ENCODE data around the gene WDR93.

The WDR93 gene

GRCh38 chr15:89775815-89776214, 85.2 kb downstream of the WDR93 start:
- TF ChIP-seq REST (IDR thresholded peaks at IDR 0.05; ENCODE audit: insufficient read depth in 1 of 2, low read depth in 2 of 2, low read length in 2 of 2) (no peak), SIN3A (IDR thresholded peaks at IDR 0.05; ENCODE audit: borderline replicate concordance, insufficient read depth, low read length) (no peak), FOXP2 (optimal IDR thresholded peaks at IDR 0.05; ENCODE audit: borderline replicate concordance, extremely low read depth, extremely low read length, insufficient read depth) (no peak), POLR2AphosphoS5 (IDR thresholded peaks at IDR 0.05; ENCODE audit: low read depth, low read length) (no peak), TAF1 (IDR thresholded peaks at IDR 0.05; ENCODE audit: borderline replicate concordance, insufficient read depth, low read length) (no peak)

- TF ChIP-seq TAF1 (IDR thresholded peaks at IDR 0.05; ENCODE audit: borderline replicate concordance, insufficient read depth, low read length) (no peak), SIN3A (IDR thresholded peaks at IDR 0.05; ENCODE audit: borderline replicate concordance, insufficient read depth, low read length) (no peak), REST (IDR thresholded peaks at IDR 0.05; ENCODE audit: insufficient read depth in 1 of 2, low read depth in 2 of 2, low read length in 2 of 2) (no peak), POLR2AphosphoS5 (IDR thresholded peaks at IDR 0.05; ENCODE audit: low read depth, low read length) (no peak), FOXP2 (optimal IDR thresholded peaks at IDR 0.05; ENCODE audit: borderline replicate concordance, extremely low read depth, extremely low read length, insufficient read depth) (no peak)
These were observed 85.9 kb downstream of the WDR93 start, which contains the start of gene MESP2 for GRCh38 chr15:89776274-89777072. TSS of gene MESP2 (plus strand) at chr15:89776332. CDS start at chr15:89776358, 26 bp downstream.

- TF ChIP-seq TAF1 (IDR thresholded peaks at IDR 0.05; ENCODE audit: borderline replicate concordance, insufficient read depth, low read length) (no peak), SIN3A (IDR thresholded peaks at IDR 0.05; ENCODE audit: borderline replicate concordance, insufficient read depth, low read length) (no peak), POLR2AphosphoS5 (IDR thresholded peaks at IDR 0.05; ENCODE audit: low read depth, low read length) (no peak), FOXP2 (optimal IDR thresholded peaks at IDR 0.05; ENCODE audit: borderline replicate concordance, extremely low read depth, extremely low read length, insufficient read depth) (no peak)
These were observed 86.6 kb downstream of the WDR93 start for GRCh38 chr15:89777073-89777751.

- TF ChIP-seq POLR2AphosphoS5 (IDR thresholded peaks at IDR 0.05; ENCODE audit: low read depth, low read length), result no peak
- TF ChIP-seq SIN3A (IDR thresholded peaks at IDR 0.05; ENCODE audit: borderline replicate concordance, insufficient read depth, low read length), result no peak
- TF ChIP-seq REST (IDR thresholded peaks at IDR 0.05; ENCODE audit: insufficient read depth in 1 of 2, low read depth in 2 of 2, low read length in 2 of 2), result no peak
- no peak for TF ChIP-seq FOXP2 (optimal IDR thresholded peaks at IDR 0.05; ENCODE audit: borderline replicate concordance, extremely low read depth, extremely low read length, insufficient read depth)
- no peak for TF ChIP-seq TAF1 (IDR thresholded peaks at IDR 0.05; ENCODE audit: borderline replicate concordance, insufficient read depth, low read length)
These were observed 87.3 kb downstream of the WDR93 start for GRCh38 chr15:89777782-89778380.

GRCh38 chr15:89778861-89779260, 88.2 kb downstream of the WDR93 start:
- TF ChIP-seq POLR2AphosphoS5 (IDR thresholded peaks at IDR 0.05; ENCODE audit: low read depth, low read length), result no peak
- TF ChIP-seq REST (IDR thresholded peaks at IDR 0.05; ENCODE audit: insufficient read depth in 1 of 2, low read depth in 2 of 2, low read length in 2 of 2), result no peak
- TF ChIP-seq FOXP2 (optimal IDR thresholded peaks at IDR 0.05; ENCODE audit: borderline replicate concordance, extremely low read depth, extremely low read length, insufficient read depth), result no peak
- TF ChIP-seq SIN3A (IDR thresholded peaks at IDR 0.05; ENCODE audit: borderline replicate concordance, insufficient read depth, low read length), result no peak
- no peak for TF ChIP-seq TAF1 (IDR thresholded peaks at IDR 0.05; ENCODE audit: borderline replicate concordance, insufficient read depth, low read length)

Data from PFSK-1 (cell line).